ENCODE data around the gene CEP112. TPM values are rescaled to one million over a fixed set of nuclear protein-coding genes. Genes with fewer than 3 reads are reported as not detected.

Gene CEP112
- total RNA-seq, 1 donor from 2014 or later: 3.8 TPM

DNA sequence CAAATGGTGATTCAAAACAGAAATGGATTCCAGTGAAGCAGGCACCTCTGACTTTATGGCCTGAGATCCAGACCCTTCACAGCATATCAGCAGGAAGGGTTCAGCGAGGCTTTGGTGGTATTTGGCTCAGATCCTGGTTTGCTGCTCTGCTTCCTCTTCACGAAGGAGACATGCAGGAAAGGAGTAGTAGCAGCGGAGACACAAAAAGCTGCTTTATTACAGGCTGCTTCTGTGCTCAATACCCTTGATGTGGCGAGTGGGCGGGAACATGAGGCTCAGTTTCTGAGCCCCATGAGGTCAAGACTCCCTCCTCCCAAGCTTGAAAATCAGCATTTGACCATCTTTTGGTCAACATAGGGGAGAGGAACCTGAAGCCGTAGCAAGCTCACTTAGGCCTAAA, 417.1 kb downstream of the CEP112 start:
- Mint-ChIP-seq H3K4me3 (no peak overlapping the region), H3K36me3 (ENCODE audit: low read depth) (no peaks in the 10 kb centered on the region), H3K4me1 (no peaks in the 10 kb centered on the region), H3K27me3 (no peaks in the 10 kb centered on the region), H3K9me3 (no peaks in the 10 kb centered on the region), H3K27ac (no peak overlapping the region)
- TF ChIP-seq, protein P1, sequence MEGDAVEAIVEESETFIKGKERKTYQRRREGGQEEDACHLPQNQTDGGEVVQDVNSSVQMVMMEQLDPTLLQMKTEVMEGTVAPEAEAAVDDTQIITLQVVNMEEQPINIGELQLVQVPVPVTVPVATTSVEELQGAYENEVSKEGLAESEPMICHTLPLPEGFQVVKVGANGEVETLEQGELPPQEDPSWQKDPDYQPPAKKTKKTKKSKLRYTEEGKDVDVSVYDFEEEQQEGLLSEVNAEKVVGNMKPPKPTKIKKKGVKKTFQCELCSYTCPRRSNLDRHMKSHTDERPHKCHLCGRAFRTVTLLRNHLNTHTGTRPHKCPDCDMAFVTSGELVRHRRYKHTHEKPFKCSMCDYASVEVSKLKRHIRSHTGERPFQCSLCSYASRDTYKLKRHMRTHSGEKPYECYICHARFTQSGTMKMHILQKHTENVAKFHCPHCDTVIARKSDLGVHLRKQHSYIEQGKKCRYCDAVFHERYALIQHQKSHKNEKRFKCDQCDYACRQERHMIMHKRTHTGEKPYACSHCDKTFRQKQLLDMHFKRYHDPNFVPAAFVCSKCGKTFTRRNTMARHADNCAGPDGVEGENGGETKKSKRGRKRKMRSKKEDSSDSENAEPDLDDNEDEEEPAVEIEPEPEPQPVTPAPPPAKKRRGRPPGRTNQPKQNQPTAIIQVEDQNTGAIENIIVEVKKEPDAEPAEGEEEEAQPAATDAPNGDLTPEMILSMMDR (IDR thresholded peaks at IDR 0.05): no peak
- DNase-seq (no peak), ATAC-seq (ENCODE audit: low read depth) (no peak)
- intact Hi-C loops (cut with micrococcal nuclease): no loop called here
- ChIA-PET POLR2A (no interaction called here), CTCF (no interaction called here)

DNA sequence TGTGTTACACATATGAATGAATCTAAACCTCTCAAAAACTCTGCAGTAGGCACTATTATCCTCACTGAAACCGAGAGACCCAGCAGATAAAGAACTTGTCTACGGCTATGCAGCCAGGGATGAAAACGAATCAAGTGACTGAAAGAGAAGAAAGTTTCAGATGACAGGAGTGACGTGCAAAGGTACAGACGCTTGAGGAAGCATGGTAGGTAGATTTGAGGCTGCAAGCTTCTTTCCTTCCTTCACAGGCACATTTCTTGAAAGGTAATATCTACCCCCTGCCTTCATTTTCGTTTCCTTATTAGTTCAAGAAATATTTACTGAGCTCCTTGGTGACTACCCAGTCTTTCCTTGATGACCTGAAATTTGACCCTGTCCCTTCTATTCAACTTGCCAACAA, 418.9 kb downstream of the CEP112 start:
- CTCF ChIA-PET: no interaction called here
- intact Hi-C loops (cut with micrococcal nuclease): no loop called here
- no peaks in the 10 kb centered on the region for H3K9me3 Mint-ChIP-seq
- no peak overlapping the region for H3K27ac Mint-ChIP-seq
- no peaks in the 10 kb centered on the region for H3K27me3 Mint-ChIP-seq
- POLR2A ChIA-PET: no interaction called here
- no peak for DNase-seq
- no peaks in the 10 kb centered on the region for H3K36me3 Mint-ChIP-seq (ENCODE audit: low read depth)
- ATAC-seq (ENCODE audit: low read depth): no peak
- TF ChIP-seq, protein P1 (IDR thresholded peaks at IDR 0.05): no peak
- H3K4me1 Mint-ChIP-seq: no peaks in the 10 kb centered on the region
- no peak overlapping the region for H3K4me3 Mint-ChIP-seq

DNA sequence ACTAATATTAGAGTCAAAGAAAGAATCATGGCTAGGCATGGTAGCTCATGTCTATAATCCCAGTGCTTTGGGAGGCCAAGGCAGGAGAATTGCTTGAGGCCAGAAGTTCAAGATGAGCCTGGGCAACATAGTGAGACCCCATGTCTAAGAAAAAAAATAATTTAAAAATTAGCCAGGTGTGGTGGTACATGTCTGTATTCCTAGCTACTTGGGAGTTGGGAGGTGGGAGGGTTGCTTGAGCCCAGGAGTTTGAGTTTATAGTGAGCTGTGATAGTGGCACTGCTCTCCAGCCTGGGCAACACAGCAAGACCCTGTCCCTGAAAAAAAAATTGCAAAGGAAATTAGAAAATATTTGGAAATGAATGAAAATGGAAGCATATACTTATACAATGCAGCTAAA, 420.2 kb downstream of the CEP112 start:
- CTCF ChIA-PET: no interaction called here
- ATAC-seq (ENCODE audit: low read depth): no peak
- H3K27me3 Mint-ChIP-seq: peaks cover 6% of the 10 kb centered on the region

DNA sequence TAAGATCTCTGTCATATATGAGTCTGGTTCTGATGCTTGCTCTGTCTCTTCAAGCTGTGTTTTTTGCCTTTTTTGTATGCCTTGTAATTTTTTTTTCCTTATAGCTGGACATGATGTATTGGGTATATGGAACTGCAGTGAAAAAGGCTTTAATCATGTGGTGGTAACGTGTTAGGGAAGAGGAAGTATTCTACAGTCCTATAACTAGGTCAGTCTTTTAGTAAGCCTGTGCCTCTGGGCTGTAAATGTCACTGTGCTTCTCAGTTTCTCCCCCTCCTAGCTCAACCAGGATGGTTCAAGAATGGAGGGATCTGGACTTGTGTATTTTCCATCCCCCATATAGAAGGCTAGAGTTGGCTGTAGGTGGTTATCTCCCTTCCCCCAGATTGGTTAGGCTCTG, 428.1 kb downstream of the CEP112 start:
- Mint-ChIP-seq H3K27ac (no peak overlapping the region), H3K9me3 (no peaks in the 10 kb centered on the region), H3K4me3 (no peak overlapping the region), H3K4me1 (no peaks in the 10 kb centered on the region), H3K36me3 (ENCODE audit: low read depth) (no peaks in the 10 kb centered on the region), H3K27me3 (peaks cover 18% of the 10 kb centered on the region)
- ChIA-PET CTCF (no interaction called here), POLR2A (no interaction called here)
- DNase-seq (no peak), ATAC-seq (ENCODE audit: low read depth) (no peak)
- intact Hi-C loops (cut with micrococcal nuclease): no loop called here
- TF ChIP-seq, protein P1 (IDR thresholded peaks at IDR 0.05): no peak

More for the DNA sequence above, 420.2 kb downstream of the CEP112 start:
- intact Hi-C loops (cut with micrococcal nuclease): no loop called here
- H3K27ac Mint-ChIP-seq: no peak overlapping the region
- H3K4me1 Mint-ChIP-seq: no peaks in the 10 kb centered on the region
- no peaks in the 10 kb centered on the region for H3K9me3 Mint-ChIP-seq
- POLR2A ChIA-PET: no interaction called here
- TF ChIP-seq, protein P1 (IDR thresholded peaks at IDR 0.05): no peak
- no peaks in the 10 kb centered on the region for H3K36me3 Mint-ChIP-seq (ENCODE audit: low read depth)
- no peak for DNase-seq
- H3K4me3 Mint-ChIP-seq: no peak overlapping the region

DNA sequence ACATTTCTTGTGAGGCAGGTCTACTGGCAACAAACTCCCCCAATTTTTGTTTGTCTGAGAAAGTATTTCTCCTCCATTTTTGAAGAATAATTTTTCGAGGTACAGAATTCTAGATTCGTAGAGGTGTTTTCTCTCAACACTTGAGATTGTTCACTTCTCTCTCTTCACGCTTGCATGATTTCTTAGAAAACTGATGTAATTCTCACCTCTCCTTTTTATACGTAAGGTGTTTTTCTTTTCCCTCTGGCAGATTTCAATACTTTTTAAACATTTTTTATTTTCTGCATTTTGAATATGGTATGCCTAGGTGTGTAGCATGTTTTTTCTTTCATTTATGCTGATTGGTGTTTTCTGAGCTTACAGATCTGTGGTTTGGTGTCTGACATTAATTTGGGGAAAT, 429.0 kb downstream of the CEP112 start:
- Mint-ChIP-seq H3K4me3 (no peak overlapping the region), H3K9me3 (no peaks in the 10 kb centered on the region), H3K4me1 (no peaks in the 10 kb centered on the region), H3K27ac (no peak overlapping the region), H3K36me3 (ENCODE audit: low read depth) (no peaks in the 10 kb centered on the region), H3K27me3 (peaks cover 18% of the 10 kb centered on the region)
- ATAC-seq (ENCODE audit: low read depth) (no peak), DNase-seq (no peak)
- ChIA-PET POLR2A (no interaction called here), CTCF (no interaction called here)
- TF ChIP-seq, protein P1 (IDR thresholded peaks at IDR 0.05): no peak
- intact Hi-C loops (cut with micrococcal nuclease): no loop called here

All from activated B cell treated with CpG ODN at 0.5 μM for 24 hours (primary cell).